ENCODE results near the gene SHC3. TPM values are rescaled to one million over a fixed set of nuclear protein-coding genes. Genes with fewer than 3 reads are reported as not detected.

SHC3 gene
- total RNA-seq, 8 experiments from 2014 or later, result 4.6 to 40.7 (median 10.7) TPM

GRCh38 chr9:89207026-89207425, 28.4 kb upstream of the SHC3 start:
- Histone ChIP-seq H3K4me1 (replicated peaks in 1 of 2) (no peaks in the 10 kb centered on the region), H3K27ac (no peak overlapping the region), H3K4me3 (no peak overlapping the region)
- no peak for ATAC-seq (replicated peaks in 6 of 8)
- 38 to 100% (median 90%) methylated on average over 1 to 4 of the region's 4 CpGs; no CpG with 5 or more reads in 1 of the 10 experiments for WGBS, 10 experiments
- in situ Hi-C loops (cut with MboI; ENCODE audit: low pct_unique_long_range_greater_than_20kb in 2 of 9, low sequenced_read_pairs in 9 of 9, unreplicated experiment in 9 of 9), result no loop called here

- no peak for ATAC-seq (replicated peaks in 6 of 8)
- Histone ChIP-seq H3K4me1 (replicated peaks in 1 of 2) (no peaks in the 10 kb centered on the region), H3K27ac (no peak overlapping the region), H3K4me3 (no peak overlapping the region)
- 0 to 100% (median 58%) methylated on average over 2 to 3 of the region's 5 CpGs; no CpG with 5 or more reads in 3 of the 10 experiments for WGBS, 10 experiments
- in situ Hi-C loops (cut with MboI; ENCODE audit: low pct_unique_long_range_greater_than_20kb in 2 of 9, low sequenced_read_pairs in 9 of 9, unreplicated experiment in 9 of 9), result no loop called here
Observed at GRCh38 chr9:89204801-89205200, 26.2 kb upstream of the SHC3 start.

- in situ Hi-C loops (cut with MboI; ENCODE audit: low pct_unique_long_range_greater_than_20kb in 2 of 9, low sequenced_read_pairs in 9 of 9, unreplicated experiment in 9 of 9), result no loop called here
Observed at GRCh38 chr9:89195131-89195797, 16.6 kb upstream of the SHC3 start.

GRCh38 chr9:89194421-89195130, 16.0 kb upstream of the SHC3 start:
- WGBS, 10 experiments, result 17 to 98% (median 84%) methylated on average over 1 to 4 of the region's 4 CpGs
- ATAC-seq (replicated peaks in 6 of 8), result peak in 3 of 8 experiments; percentile 17 to 76 (median 72)
- H3K27ac ChIP-seq, result no peak overlapping the region
- no peaks in the 10 kb centered on the region for H3K4me1 ChIP-seq (replicated peaks in 1 of 2)
- H3K4me3 ChIP-seq, result no peak overlapping the region
- in situ Hi-C loops (cut with MboI; ENCODE audit: low pct_unique_long_range_greater_than_20kb in 2 of 9, low sequenced_read_pairs in 9 of 9, unreplicated experiment in 9 of 9), result no loop called here

More at GRCh38 chr9:89195131-89195797, 16.6 kb upstream of the SHC3 start:
- peak in 3 of 8 experiments; percentile 77 to 86 (median 83) for ATAC-seq (replicated peaks in 6 of 8)
- no peak overlapping the region for H3K27ac ChIP-seq
- no peaks in the 10 kb centered on the region for H3K4me1 ChIP-seq (replicated peaks in 1 of 2)
- WGBS, 10 experiments, result 25 to 100% (median 77%) methylated on average over 1 to 5 of the region's 5 CpGs
- H3K4me3 ChIP-seq, result no peak overlapping the region

GRCh38 chr9:89191004-89191403, 12.4 kb upstream of the SHC3 start:
- Histone ChIP-seq H3K4me1 (replicated peaks in 1 of 2) (peaks cover 0 to 13% of the 10 kb centered on the region in 2 donors), H3K4me3 (no peak overlapping the region), H3K27ac (no peak overlapping the region)
- in situ Hi-C loops (cut with MboI; ENCODE audit: low pct_unique_long_range_greater_than_20kb in 2 of 9, low sequenced_read_pairs in 9 of 9, unreplicated experiment in 9 of 9), result no loop called here
- ATAC-seq (replicated peaks in 6 of 8), result peak in 2 of 8 experiments; percentile 24 to 44

GRCh38 chr9:89189215-89189614, 10.6 kb upstream of the SHC3 start:
- Histone ChIP-seq H3K4me3 (no peak overlapping the region), H3K27ac (no peak overlapping the region), H3K4me1 (replicated peaks in 1 of 2) (peaks cover 0 to 13% of the 10 kb centered on the region in 2 donors)
- in situ Hi-C loops (cut with MboI; ENCODE audit: low pct_unique_long_range_greater_than_20kb in 2 of 9, low sequenced_read_pairs in 9 of 9, unreplicated experiment in 9 of 9), result no loop called here
- peak in 3 of 8 experiments; percentile 37 to 47 (median 42) for ATAC-seq (replicated peaks in 6 of 8)
- 33 to 80% (median 67%) methylated on average over 1 to 2 of the region's 2 CpGs; no CpG with 5 or more reads in 3 of the 10 experiments for whole genome bisulfite sequencing, 10 experiments

- 20 to 100% (median 50%) methylated on average over 1 of the region's 1 CpG; no CpG with 5 or more reads in 1 of the 10 experiments for WGBS, 10 experiments
- in situ Hi-C loops (cut with MboI; ENCODE audit: low pct_unique_long_range_greater_than_20kb in 2 of 9, low sequenced_read_pairs in 9 of 9, unreplicated experiment in 9 of 9), result no loop called here
- Histone ChIP-seq H3K27ac (no peak overlapping the region), H3K4me3 (no peak overlapping the region), H3K4me1 (replicated peaks in 1 of 2) (peaks cover 0 to 13% of the 10 kb centered on the region in 2 donors)
- ATAC-seq (replicated peaks in 6 of 8), result no peak
Observed at GRCh38 chr9:89187950-89188349, 9.3 kb upstream of the SHC3 start.

- Histone ChIP-seq H3K4me3 (no peak overlapping the region), H3K27ac (no peak overlapping the region), H3K4me1 (replicated peaks in 1 of 2) (peaks cover 0 to 13% of the 10 kb centered on the region in 2 donors)
- WGBS, 10 experiments, result 53 to 100% (median 80%) methylated on average over 1 to 2 of the region's 2 CpGs; no CpG with 5 or more reads in 1 of the 10 experiments
- no peak for ATAC-seq (replicated peaks in 6 of 8)
- in situ Hi-C loops (cut with MboI; ENCODE audit: low pct_unique_long_range_greater_than_20kb in 2 of 9, low sequenced_read_pairs in 9 of 9, unreplicated experiment in 9 of 9), result no loop called here
Observed at GRCh38 chr9:89187541-89187940, 8.9 kb upstream of the SHC3 start.

GRCh38 chr9:89186960-89187359, 8.3 kb upstream of the SHC3 start:
- WGBS, 10 experiments, result 37 to 100% (median 63%) methylated on average over 1 to 5 of the region's 5 CpGs; no CpG with 5 or more reads in 1 of the 10 experiments
- ATAC-seq (replicated peaks in 6 of 8), result peak in 5 of 8 experiments; percentile 41 to 94 (median 89)
- in situ Hi-C loops (cut with MboI; ENCODE audit: low pct_unique_long_range_greater_than_20kb in 2 of 9, low sequenced_read_pairs in 9 of 9, unreplicated experiment in 9 of 9), result no loop called here
- H3K27ac ChIP-seq, result no peak overlapping the region
- H3K4me1 ChIP-seq (replicated peaks in 1 of 2), result peaks cover 0 to 13% of the 10 kb centered on the region in 2 donors
- H3K4me3 ChIP-seq, result no peak overlapping the region

GRCh38 chr9:89185980-89186379, 7.4 kb upstream of the SHC3 start:
- peak in 5 of 8 experiments; percentile 32 to 56 (median 43) for ATAC-seq (replicated peaks in 6 of 8)
- WGBS, 10 experiments, result 80 to 100% (median 100%) methylated on average over 1 to 5 of the region's 5 CpGs; no CpG with 5 or more reads in 5 of the 10 experiments
- Histone ChIP-seq H3K4me3 (no peak overlapping the region), H3K4me1 (replicated peaks in 1 of 2) (peaks cover 5 to 18% of the 10 kb centered on the region in 2 donors), H3K27ac (no peak overlapping the region)
- in situ Hi-C loops (cut with MboI; ENCODE audit: low pct_unique_long_range_greater_than_20kb in 2 of 9, low sequenced_read_pairs in 9 of 9, unreplicated experiment in 9 of 9), result no loop called here

- no peak overlapping the region for H3K27ac ChIP-seq
- no peak overlapping the region for H3K4me3 ChIP-seq
- in situ Hi-C loops (cut with MboI; ENCODE audit: low pct_unique_long_range_greater_than_20kb in 2 of 9, low sequenced_read_pairs in 9 of 9, unreplicated experiment in 9 of 9), result no loop called here
- ATAC-seq (replicated peaks in 6 of 8), result no peak
- 40 to 100% (median 92%) methylated on average over 1 to 2 of the region's 3 CpGs; no CpG with 5 or more reads in 5 of the 10 experiments for WGBS, 10 experiments
- peaks cover 12 to 33% of the 10 kb centered on the region in 2 donors for H3K4me1 ChIP-seq (replicated peaks in 1 of 2)
Observed at GRCh38 chr9:89183146-89183545, 4.5 kb upstream of the SHC3 start.

- ATAC-seq (replicated peaks in 6 of 8), result no peak
Observed at GRCh38 chr9:89182369-89182768, 3.8 kb upstream of the SHC3 start.

More at GRCh38 chr9:89182369-89182768, 3.8 kb upstream of the SHC3 start:
- Histone ChIP-seq H3K27ac (no peak overlapping the region), H3K4me1 (replicated peaks in 1 of 2) (peaks cover 12 to 29% of the 10 kb centered on the region in 2 donors), H3K4me3 (no peak overlapping the region)
- in situ Hi-C loops (cut with MboI; ENCODE audit: low pct_unique_long_range_greater_than_20kb in 2 of 9, low sequenced_read_pairs in 9 of 9, unreplicated experiment in 9 of 9), result no loop called here
- 84 to 100% (median 95%) methylated on average over 3 to 10 of the region's 10 CpGs; no CpG with 5 or more reads in 2 of the 10 experiments for WGBS, 10 experiments

Data from motor neuron (in vitro differentiated cells).